Karpas-422 (cell line): ENCODE results near the gene FUCA1. TPM values are rescaled to one million over a fixed set of nuclear protein-coding genes. Genes with fewer than 3 reads are reported as not detected.
"Not testable (repeated sequence)": the region's sequence is repeated elsewhere in the genome, so short reads cannot be mapped to it uniquely, and the experiment has no call there.

Experiments
- DNase-seq: peaks from one replicate; pipeline ENCODE4 v3.0.0-alpha.2; 2015
- H2AFZ ChIP-seq: fragments of 200-600 bp; sonication (generic); 2 replicates; pipeline ENCODE4 v1.6.1; 2014; ENCODE audit warnings: antibody characterized with exemption, low read length, mixed read lengths
- H3K27ac ChIP-seq: fragments of 200-600 bp; sonication (generic); 2 replicates; pipeline ENCODE4 v1.5.1; 2014; ENCODE audit warnings: mild to moderate bottlenecking, low read length, moderate library complexity
- H3K27me3 ChIP-seq: fragments of 200-600 bp; sonication (generic); 2 replicates; pipeline ENCODE4 v1.6.1; 2014; ENCODE audit warnings: low read length, mixed read lengths
- H3K36me3 ChIP-seq: fragments of 200-600 bp; sonication (generic); 2 replicates; pipeline ENCODE4 v1.6.1; 2014; ENCODE audit warnings: low read length, mixed read lengths; ENCODE audit not compliant: insufficient read depth
- H3K4me1 ChIP-seq: fragments of 200-600 bp; sonication (generic); 2 replicates; pipeline ENCODE4 v1.6.1; 2014; ENCODE audit warnings: mild to moderate bottlenecking, low read length, mixed read lengths
- H3K4me2 ChIP-seq: fragments of 200-600 bp; sonication (generic); 2 replicates; pipeline ENCODE4 v1.6.1; 2014; ENCODE audit warnings: low read length, low read depth, mild to moderate bottlenecking; ENCODE audit not compliant: poor library complexity, severe bottlenecking
- H3K4me3 ChIP-seq: fragments of 200-600 bp; sonication (generic); 2 replicates; pipeline ENCODE4 v1.5.1; 2014; ENCODE audit warnings: mild to moderate bottlenecking, antibody characterized with exemption, low read length, mixed read lengths
- H3K79me2 ChIP-seq: fragments of 200-600 bp; sonication (generic); 2 replicates; pipeline ENCODE4 v1.6.1; 2014; ENCODE audit warnings: mild to moderate bottlenecking, low read length, mixed read lengths
- H3K9ac ChIP-seq: fragments of 200-600 bp; sonication (generic); 2 replicates; pipeline ENCODE4 v1.6.0; 2014; ENCODE audit warnings: low read length
- H3K9me2 ChIP-seq: fragments of 200-600 bp; sonication (generic), shearing (Covaris generic); replicated peaks from 2 replicates; pipeline ENCODE4 v1.6.0; 2014; ENCODE audit warnings: mild to moderate bottlenecking, low read length, moderate library complexity; ENCODE audit not compliant: insufficient read depth
- H3K9me3 ChIP-seq: fragments of 300-700, 200-600 bp; sonication (generic); 2 replicates; pipeline ENCODE4 v1.6.1; 2014; ENCODE audit warnings: low read length, mixed read lengths
- H4K20me1 ChIP-seq: fragments of 200-600 bp; sonication (generic); 2 replicates; pipeline ENCODE4 v1.6.1; 2014; ENCODE audit warnings: mild to moderate bottlenecking, antibody characterized with exemption, low read length, low read depth; ENCODE audit not compliant: insufficient read depth
- total RNA-seq: library from RNA; depleted of rRNA; stranded (reverse); fragments of >200 nt; shearing (Covaris generic); gene quantifications from 2 replicates; pipeline ENCODE4 v1.2.3, GENCODE V29; 2014; ENCODE audit warnings: low replicate concordance

FUCA1 gene
- total RNA-seq, 1 experiment from 2014 or later, result 47.2 TPM

GRCh38 chr1:23902321-23903278 lies 34.5 kb upstream of the FUCA1 start:
- H3K4me1 ChIP-seq, result peaks cover 45% of the 10 kb centered on the region

GRCh38 chr1:23900017-23900416 lies 31.9 kb upstream of the FUCA1 start:
- not testable (repeated sequence) for H4K20me1 ChIP-seq, H3K27me3 ChIP-seq, H3K9me2 ChIP-seq, H3K36me3 ChIP-seq, H3K27ac ChIP-seq, DNase-seq, H3K4me3 ChIP-seq, H3K9ac ChIP-seq, H3K9me3 ChIP-seq, H3K4me2 ChIP-seq, H2AFZ ChIP-seq
- H3K79me2 ChIP-seq, result peaks cover 12% of the 10 kb centered on the region
- peaks cover 28% of the 10 kb centered on the region for H3K4me1 ChIP-seq

More at GRCh38 chr1:23902321-23903278, 34.5 kb upstream of the FUCA1 start:
- H3K9me2 ChIP-seq, result no peaks in the 10 kb centered on the region
- DNase-seq, result no peak
- peaks cover 20% of the 10 kb centered on the region for H3K79me2 ChIP-seq
- H3K4me2 ChIP-seq, result no peak overlapping the region
- H2AFZ ChIP-seq, result no peak overlapping the region
- no peaks in the 10 kb centered on the region for H3K36me3 ChIP-seq
- no peak overlapping the region for H3K4me3 ChIP-seq
- no peaks in the 10 kb centered on the region for H3K9me3 ChIP-seq
- H3K27me3 ChIP-seq, result no peaks in the 10 kb centered on the region
- H3K9ac ChIP-seq, result no peak overlapping the region
- no peak overlapping the region for H3K27ac ChIP-seq
- H4K20me1 ChIP-seq, result no peaks in the 10 kb centered on the region

GRCh38 chr1:23899070-23899469 lies 31.0 kb upstream of the FUCA1 start:
- Histone ChIP-seq H3K79me2 (peaks cover 6% of the 10 kb centered on the region), H3K4me3 (no peak overlapping the region), H2AFZ (no peak overlapping the region), H3K27me3 (no peaks in the 10 kb centered on the region), H4K20me1 (no peaks in the 10 kb centered on the region), H3K4me2 (no peak overlapping the region), H3K9me2 (no peaks in the 10 kb centered on the region), H3K4me1 (peaks cover 22% of the 10 kb centered on the region), H3K27ac (no peak overlapping the region), H3K9ac (no peak overlapping the region), H3K36me3 (no peaks in the 10 kb centered on the region), H3K9me3 (no peaks in the 10 kb centered on the region)
- no peak for DNase-seq

- H3K9me3 ChIP-seq, result no peaks in the 10 kb centered on the region
- peaks cover 15% of the 10 kb centered on the region for H3K4me1 ChIP-seq
- no peak overlapping the region for H3K27ac ChIP-seq
- H3K79me2 ChIP-seq, result no peaks in the 10 kb centered on the region; the same call in 1 of the 2 replicates
- no peaks in the 10 kb centered on the region for H3K36me3 ChIP-seq
- no peak overlapping the region for H3K9ac ChIP-seq
- no peak for DNase-seq
- no peaks in the 10 kb centered on the region for H3K9me2 ChIP-seq
- H3K4me2 ChIP-seq, result no peak overlapping the region
- H4K20me1 ChIP-seq, result no peaks in the 10 kb centered on the region
- no peaks in the 10 kb centered on the region for H3K27me3 ChIP-seq
- no peak overlapping the region for H2AFZ ChIP-seq
- H3K4me3 ChIP-seq, result no peak overlapping the region
These were observed 29.0 kb upstream of the FUCA1 start for GRCh38 chr1:23897083-23897482.

- no peak overlapping the region for H3K9ac ChIP-seq
These were observed 28.4 kb upstream of the FUCA1 start for GRCh38 chr1:23896491-23896890.

GRCh38 chr1:23895993-23896392 lies 27.9 kb upstream of the FUCA1 start:
- no peaks in the 10 kb centered on the region for H3K9me3 ChIP-seq
- no peaks in the 10 kb centered on the region for H3K36me3 ChIP-seq
- H3K27me3 ChIP-seq, result no peaks in the 10 kb centered on the region
- no peak overlapping the region for H3K9ac ChIP-seq
- no peak overlapping the region for H3K27ac ChIP-seq
- H4K20me1 ChIP-seq, result no peaks in the 10 kb centered on the region
- no peak overlapping the region for H3K4me3 ChIP-seq
- no peak for DNase-seq
- peaks cover 18% of the 10 kb centered on the region for H3K4me1 ChIP-seq
- H2AFZ ChIP-seq, result no peak overlapping the region
- no peaks in the 10 kb centered on the region for H3K9me2 ChIP-seq
- no peak overlapping the region for H3K4me2 ChIP-seq
- H3K79me2 ChIP-seq, result no peaks in the 10 kb centered on the region; the same call in 1 of the 2 replicates

More at GRCh38 chr1:23896491-23896890, 28.4 kb upstream of the FUCA1 start:
- Histone ChIP-seq H4K20me1 (no peaks in the 10 kb centered on the region), H3K27me3 (no peaks in the 10 kb centered on the region), H3K36me3 (no peaks in the 10 kb centered on the region), H3K4me1 (peaks cover 18% of the 10 kb centered on the region), H3K79me2 (no peaks in the 10 kb centered on the region; the same call in 1 of the 2 replicates), H3K4me3 (no peak overlapping the region), H3K9me2 (no peaks in the 10 kb centered on the region), H2AFZ (no peak overlapping the region), H3K4me2 (no peak overlapping the region), H3K9me3 (no peaks in the 10 kb centered on the region), H3K27ac (no peak overlapping the region)
- no peak for DNase-seq

GRCh38 chr1:23895082-23895481 lies 27.0 kb upstream of the FUCA1 start:
- peak overlapping the region; percentile 47; the same call in 1 of the 2 replicates for H3K27ac ChIP-seq

GRCh38 chr1:23889074-23889473 lies 21.0 kb upstream of the FUCA1 start:
- Histone ChIP-seq H4K20me1 (no peaks in the 10 kb centered on the region), H3K4me1 (peaks cover 37% of the 10 kb centered on the region), H3K9me3 (no peaks in the 10 kb centered on the region), H3K27ac (peak overlapping the region; percentile 90), H2AFZ (no peak overlapping the region), H3K27me3 (no peaks in the 10 kb centered on the region), H3K9me2 (no peaks in the 10 kb centered on the region), H3K36me3 (no peaks in the 10 kb centered on the region), H3K79me2 (peaks cover 14% of the 10 kb centered on the region), H3K4me3 (peak overlapping the region; percentile 49), H3K4me2 (peak overlapping the region; percentile 70), H3K9ac (peak overlapping the region; percentile 64)
- no peak for DNase-seq

More at GRCh38 chr1:23895082-23895481, 27.0 kb upstream of the FUCA1 start:
- no peak overlapping the region for H2AFZ ChIP-seq
- H3K9me3 ChIP-seq, result no peaks in the 10 kb centered on the region
- H4K20me1 ChIP-seq, result no peaks in the 10 kb centered on the region
- no peak overlapping the region for H3K4me3 ChIP-seq
- H3K36me3 ChIP-seq, result no peaks in the 10 kb centered on the region
- H3K9ac ChIP-seq, result no peak overlapping the region
- no peaks in the 10 kb centered on the region for H3K27me3 ChIP-seq
- DNase-seq, result no peak
- H3K9me2 ChIP-seq, result no peaks in the 10 kb centered on the region
- no peaks in the 10 kb centered on the region; the same call in 1 of the 2 replicates for H3K79me2 ChIP-seq
- no peak overlapping the region for H3K4me2 ChIP-seq
- H3K4me1 ChIP-seq, result peaks cover 22% of the 10 kb centered on the region
